PC-9 (cell line): ENCODE measurements around the gene IQCK. TPM values are rescaled to one million over a fixed set of nuclear protein-coding genes. Genes with fewer than 3 reads are reported as not detected.

Source experiments
- BruUV-seq: library from RNA; stranded (reverse); fragments of 400-500 nt; replicated peaks from 2 replicates; lab custom pipeline; 2021; lab: Mats Ljungman, UMichigan
- CTCF ChIA-PET: fragments of 300-600 bp; sonication (Branson Sonifier 250); formaldehyde crosslinking; loops from one replicate; lab custom pipeline; 2022; ENCODE audit warnings: antibody characterized with exemption; lab: Charles Lee
- POLR2A ChIA-PET: fragments of 300-600 bp; sonication (Branson Sonifier 250); formaldehyde crosslinking; loops from one replicate; lab custom pipeline; 2022; ENCODE audit warnings: antibody characterized with exemption; ENCODE audit not compliant: unreplicated experiment; lab: Charles Lee
- DNase-seq, 2 experiments: peaks; one replicate each; pipeline versions ENCODE4 v3.0.0 to v3.0.0-alpha.2; 2015 to 2022; ENCODE audit warnings: mixed read lengths in 1 of 2
- H2AFZ ChIP-seq: fragments of 200-600 bp; sonication (generic); 2 replicates; pipeline ENCODE4 v1.8.1; 2017; ENCODE audit warnings: antibody characterized with exemption
- H3F3A ChIP-seq: fragments of 200-600 bp; sonication (generic); 2 replicates; pipeline ENCODE4 v1.8.1; 2017; ENCODE audit warnings: antibody characterized with exemption, mild to moderate bottlenecking, low read depth; ENCODE audit not compliant: insufficient read depth
- H3K27ac ChIP-seq: fragments of 200-600 bp; sonication (generic); 2 replicates; pipeline ENCODE4 v1.6.1; 2016; ENCODE audit warnings: mixed run types
- H3K27me3 ChIP-seq: fragments of 200-600 bp; sonication (generic); 2 replicates; pipeline ENCODE4 v1.6.1; 2016; ENCODE audit warnings: low read depth, mixed run types; ENCODE audit not compliant: insufficient read depth
- H3K36me3 ChIP-seq: fragments of 200-600 bp; sonication (generic); 2 replicates; pipeline ENCODE4 v1.6.1; 2016; ENCODE audit warnings: low read depth, mixed run types
- H3K4me1 ChIP-seq: fragments of 200-600 bp; sonication (generic); replicated peaks from 2 replicates; pipeline ENCODE4 v1.6.1; 2016; ENCODE audit warnings: mixed run types; ENCODE audit not compliant: insufficient read depth
- H3K4me2 ChIP-seq: fragments of 200-600 bp; sonication (generic); 2 replicates; pipeline ENCODE4 v1.6.1; 2017; ENCODE audit warnings: mixed run types
- H3K4me3 ChIP-seq: fragments of 200-600 bp; sonication (generic); 2 replicates; pipeline ENCODE4 v1.6.1; 2016; ENCODE audit warnings: mixed run types
- H3K79me2 ChIP-seq: fragments of 200-600 bp; sonication (generic); 2 replicates; pipeline ENCODE4 v1.6.1; 2017; ENCODE audit warnings: low read depth, mixed run types
- H3K9me2 ChIP-seq: fragments of 200-600 bp; sonication (generic); 2 replicates; pipeline ENCODE4 v1.8.1; 2017; ENCODE audit warnings: mild to moderate bottlenecking; ENCODE audit not compliant: insufficient read depth
- H3K9me3 ChIP-seq: fragments of 200-600 bp; sonication (generic); 2 replicates; pipeline ENCODE4 v1.8.1; 2016; ENCODE audit warnings: low read depth; ENCODE audit not compliant: insufficient read depth
- H4K20me1 ChIP-seq: fragments of 200-600 bp; sonication (generic); 2 replicates; pipeline ENCODE4 v1.8.1; 2017; ENCODE audit not compliant: insufficient read depth
- CTCF ChIP-seq: fragments of 200-600 bp; sonication (generic); conservative IDR thresholded peaks from 2 replicates; pipeline ENCODE4 v1.6.1; 2017; ENCODE audit warnings: mixed run types, antibody characterized with exemption, mild to moderate bottlenecking, moderate library complexity
- EZH2 ChIP-seq: fragments of 200-600 bp; sonication (generic); IDR thresholded peaks from 2 replicates; pipeline ENCODE4 v1.8.0; 2017; ENCODE audit warnings: antibody characterized with exemption, low read depth
- intact Hi-C: fragments of 100-400 bp; cut with micrococcal nuclease; formaldehyde crosslinking; loops from one replicate; pipeline ENCODE4 v1.10.0; 2022; ENCODE audit not compliant: unreplicated experiment
- total RNA-seq: library from RNA; stranded (reverse); gene quantifications from 2 replicates; pipeline ENCODE4 v1.2.3, GENCODE V29; 2021

Gene IQCK
- total RNA-seq, 1 experiment from 2014 or later = 21.6 TPM

DNA sequence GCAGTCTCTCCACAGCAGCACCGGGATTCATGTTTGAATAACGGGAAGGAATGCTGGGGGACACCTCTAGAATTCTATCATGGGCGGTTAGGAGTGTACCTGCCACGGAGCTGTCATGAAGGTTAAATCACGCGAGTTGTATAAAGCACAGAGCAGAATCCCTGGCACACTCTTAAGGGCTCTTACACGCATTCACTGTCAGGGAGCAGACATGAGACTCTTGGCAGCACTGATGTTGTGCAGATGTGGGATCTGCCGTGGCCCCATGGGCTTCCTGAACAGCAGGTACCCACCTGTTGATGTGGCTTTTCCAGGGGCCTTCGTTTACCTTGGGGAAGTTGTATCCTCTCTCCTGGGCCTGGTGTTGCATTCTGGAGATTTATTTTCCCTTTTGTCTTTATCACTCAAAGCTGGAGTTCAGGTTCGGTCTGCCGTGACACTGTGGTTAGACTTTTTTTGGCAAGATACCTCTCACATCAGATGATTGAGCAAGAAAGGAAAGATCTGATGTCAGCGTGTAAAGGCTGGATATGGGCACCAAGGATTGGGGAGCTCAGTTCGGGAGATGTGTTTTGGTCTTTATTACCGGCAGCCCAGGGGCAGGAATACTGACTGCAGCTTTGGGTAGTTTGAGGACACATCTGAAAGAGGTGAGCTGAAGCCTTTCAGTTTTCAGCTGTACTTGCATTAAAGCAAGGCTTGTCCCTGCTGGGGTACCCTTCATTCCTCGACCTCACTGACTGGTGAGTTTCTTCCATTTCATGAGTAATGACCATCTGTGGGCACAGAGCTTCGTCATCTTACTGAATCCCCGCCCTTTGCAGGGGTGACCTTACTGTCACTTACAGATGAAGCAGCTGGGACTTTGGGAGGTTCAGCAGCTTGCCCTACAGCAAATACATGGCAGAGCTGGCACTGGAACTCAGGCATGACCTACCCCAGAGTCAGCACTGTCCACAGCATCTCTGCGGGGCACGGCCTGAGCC lies 19.3 kb upstream of the IQCK start:
- no peaks in the 10 kb centered on the region for H3K27me3 ChIP-seq
- no peak for TF ChIP-seq EZH2
- TF ChIP-seq CTCF = no peak
- no peak overlapping the region for H2AFZ ChIP-seq
- H3K27ac ChIP-seq = no peak overlapping the region
- BruUV-seq = no TSS peak
- H4K20me1 ChIP-seq = no peaks in the 10 kb centered on the region
- CTCF ChIA-PET = interaction anchor here (0.6 kb wide), 2 partner anchors 166 to 190 kb away, joined by 4 read pairs; no protein-coding TSS in a partner anchor
- peaks cover 28% of the 10 kb centered on the region for H3K36me3 ChIP-seq
- POLR2A ChIA-PET = no interaction called here
- H3K9me2 ChIP-seq = no peaks in the 10 kb centered on the region
- H3K79me2 ChIP-seq = 0 out of 2 replicates have a peak, but pooled peaks cover 13% of the 10 kb centered on the region
- peaks cover 15% of the 10 kb centered on the region; the same call in 1 of the 2 replicates for H3K9me3 ChIP-seq
- H3K4me2 ChIP-seq = no peak overlapping the region
- intact Hi-C loops = no loop called here
- peaks cover 30% of the 10 kb centered on the region for H3F3A ChIP-seq
- H3K4me3 ChIP-seq = no peak overlapping the region
- H3K4me1 ChIP-seq = peaks cover 22% of the 10 kb centered on the region
- DNase-seq = no peak

DNA sequence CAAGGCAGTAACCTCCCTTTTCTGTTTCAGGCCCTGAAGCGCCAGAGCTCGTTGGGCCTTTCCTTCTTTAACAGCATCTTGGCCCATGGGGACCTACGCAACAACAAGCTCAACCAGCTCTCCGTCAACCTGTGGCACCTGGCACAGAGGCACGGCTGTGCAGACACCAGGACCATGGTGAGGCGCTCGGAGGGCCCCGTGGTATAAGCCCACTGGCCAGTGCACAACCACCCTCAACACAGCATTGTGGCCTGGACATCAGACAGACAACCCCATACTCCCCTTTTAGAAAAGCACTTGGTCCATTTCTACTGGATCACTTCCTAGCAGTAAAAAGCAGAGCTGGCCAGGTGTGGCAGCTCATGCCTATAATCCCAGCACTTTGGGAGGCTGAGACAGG lies 18.6 kb upstream of the IQCK start:
- no peak overlapping the region for H2AFZ ChIP-seq
- TF ChIP-seq EZH2 (no peak), CTCF (no peak)
- peaks cover 34% of the 10 kb centered on the region for H3K36me3 ChIP-seq
- H3K4me3 ChIP-seq = no peak overlapping the region
- H3K9me2 ChIP-seq = no peaks in the 10 kb centered on the region
- no peaks in the 10 kb centered on the region for H4K20me1 ChIP-seq
- no peaks in the 10 kb centered on the region for H3K27me3 ChIP-seq
- peaks cover 22% of the 10 kb centered on the region for H3K4me1 ChIP-seq
- BruUV-seq = no TSS peak
- no peak for DNase-seq
- no peak overlapping the region for H3K4me2 ChIP-seq
- H3K79me2 ChIP-seq = 0 out of 2 replicates have a peak, but pooled peaks cover 13% of the 10 kb centered on the region
- ChIA-PET CTCF (no interaction called here), POLR2A (interaction anchor here (0.9 kb wide), 1 partner anchor 1380 kb away, joined by 8 read pairs; no protein-coding TSS in a partner anchor)
- H3F3A ChIP-seq = peaks cover 30% of the 10 kb centered on the region
- intact Hi-C loops = no loop called here
- no peak overlapping the region for H3K27ac ChIP-seq
- peaks cover 15% of the 10 kb centered on the region; the same call in 1 of the 2 replicates for H3K9me3 ChIP-seq

- peaks cover 22% of the 10 kb centered on the region for H3K4me1 ChIP-seq
- ChIA-PET POLR2A (interaction anchor here (0.7 to 1.0 kb wide), 6 partner anchors 12 to 1379 kb away, joined by 3 to 10 read pairs (median 4); partner anchors contain the start of gene IQCK), CTCF (no interaction called here)
- no peaks in the 10 kb centered on the region for H3K27me3 ChIP-seq
- no peak overlapping the region for H2AFZ ChIP-seq
- no peak overlapping the region for H3K4me3 ChIP-seq
- H4K20me1 ChIP-seq = no peaks in the 10 kb centered on the region
- no TSS peak for BruUV-seq
- peaks cover 43% of the 10 kb centered on the region for H3K36me3 ChIP-seq
- intact Hi-C loops = loop anchor here (1.0 to 5.0 kb wide), 3 partner anchors 16 to 187 kb away; no protein-coding TSS in a partner anchor
- no peak for TF ChIP-seq CTCF
- no peak for TF ChIP-seq EZH2
- H3K4me2 ChIP-seq = 0 out of 2 replicates have a peak overlapping the region, but pooled peaks have one; percentile 5
- peak; percentile 80 to 84 for DNase-seq
- H3K9me3 ChIP-seq = peaks cover 15% of the 10 kb centered on the region; the same call in 1 of the 2 replicates
- no peaks in the 10 kb centered on the region for H3K9me2 ChIP-seq
- peaks cover 30% of the 10 kb centered on the region for H3F3A ChIP-seq
- H3K79me2 ChIP-seq = 0 out of 2 replicates have a peak, but pooled peaks cover 13% of the 10 kb centered on the region
- H3K27ac ChIP-seq = no peak overlapping the region
Observed at GRCh38 chr16:19700319-19700781, 17.7 kb upstream of the IQCK start.
